Neural progenitor cell (in vitro differentiated cells): ENCODE results near the gene PLK2. TPM values are rescaled to one million over a fixed set of nuclear protein-coding genes. Genes with fewer than 3 reads are reported as not detected.

ENCODE experiments used
- DNase-seq: peaks from one replicate; pipeline ENCODE4 v3.0.0-alpha.2; 2016; ENCODE audit warnings: low spot score
- H2AFZ ChIP-seq: fragments of 200-600 bp; sonication (generic); replicated peaks from 2 replicates; pipeline ENCODE4 v1.6.1; 2016; ENCODE audit warnings: antibody characterized with exemption
- H3F3A ChIP-seq: fragments of 200-600 bp; sonication (generic); 2 replicates; pipeline ENCODE4 v1.6.1; 2016; ENCODE audit warnings: antibody characterized with exemption, low read depth
- H3K27ac ChIP-seq: fragments of 200-600 bp; sonication (generic); 2 replicates; pipeline ENCODE4 v1.5.1; 2016; ENCODE audit warnings: mild to moderate bottlenecking
- H3K27me3 ChIP-seq: fragments of 200-600 bp; sonication (generic); 2 replicates; pipeline ENCODE4 v1.6.1; 2016; ENCODE audit warnings: mild to moderate bottlenecking, moderate library complexity
- H3K36me3 ChIP-seq: fragments of 200-600 bp; sonication (generic); 2 replicates; pipeline ENCODE4 v1.5.1; 2016
- H3K4me1 ChIP-seq: fragments of 200-600 bp; sonication (generic); 2 replicates; pipeline ENCODE4 v1.6.1; 2016; ENCODE audit warnings: mixed run types
- H3K4me2 ChIP-seq: fragments of 200-600 bp; sonication (generic); 2 replicates; pipeline ENCODE4 v1.6.1; 2016
- H3K4me3 ChIP-seq: fragments of 200-600 bp; sonication (generic); 2 replicates; pipeline ENCODE4 v1.5.1; 2016
- H3K79me2 ChIP-seq: fragments of 200-600 bp; sonication (generic); 2 replicates; pipeline ENCODE4 v1.6.1; 2016; ENCODE audit warnings: low read depth
- H3K9ac ChIP-seq: fragments of 200-600 bp; sonication (generic); 2 replicates; pipeline ENCODE4 v1.6.1; 2016
- H3K9me3 ChIP-seq: fragments of 200-600 bp; sonication (generic); 2 replicates; pipeline ENCODE4 v1.5.1; 2016; ENCODE audit warnings: low read depth
- H4K20me1 ChIP-seq: fragments of 200-600 bp; sonication (generic); 2 replicates; pipeline ENCODE4 v1.6.1; 2016; ENCODE audit warnings: low read depth
- H3K27ac Mint-ChIP-seq: 3 replicates; pipeline ENCODE4 v1.8.0; 2021; ENCODE audit warnings: mixed read lengths
- H3K27me3 Mint-ChIP-seq: 2 replicates; pipeline ENCODE4 v1.8.0; 2022; ENCODE audit warnings: low read depth, mild to moderate bottlenecking, inconsistent platforms, moderate library complexity, mixed read lengths; ENCODE audit not compliant: insufficient read depth
- H3K36me3 Mint-ChIP-seq: 3 replicates; pipeline ENCODE4 v1.8.0; 2021; ENCODE audit warnings: mixed read lengths
- H3K4me1 Mint-ChIP-seq: 3 replicates; pipeline ENCODE4 v1.8.0; 2021; ENCODE audit warnings: mixed read lengths
- H3K4me3 Mint-ChIP-seq: 3 replicates; pipeline ENCODE4 v1.8.0; 2021; ENCODE audit warnings: mild to moderate bottlenecking, moderate library complexity, mixed read lengths
- H3K9me3 Mint-ChIP-seq: 3 replicates; pipeline ENCODE4 v1.8.0; 2020; ENCODE audit warnings: mixed read lengths
- CTCF ChIP-seq: fragments of 200-600 bp; sonication (generic); IDR thresholded peaks from 2 replicates; pipeline ENCODE4 v1.5.1; 2017; ENCODE audit warnings: antibody characterized with exemption, mild to moderate bottlenecking
- EZH2 ChIP-seq: fragments of 200-600 bp; sonication (generic); IDR thresholded peaks from 2 replicates; pipeline ENCODE4 v1.6.1; 2017; ENCODE audit warnings: antibody characterized with exemption, mild to moderate bottlenecking, moderate library complexity
- EZH2phosphoT487 ChIP-seq: fragments of 200-600 bp; sonication (generic); IDR thresholded peaks from 2 replicates; pipeline ENCODE4 v1.6.1; 2017; ENCODE audit warnings: antibody characterized with exemption
- total RNA-seq: library from RNA; depleted of rRNA; stranded (reverse); fragments of >200 nt; gene quantifications from 2 replicates; pipeline ENCODE4 v1.2.3, GENCODE V29; 2015; ENCODE audit warnings: low replicate concordance

Gene PLK2
- total RNA-seq, 1 donor from 2014 or later = 10.1 TPM

DNA sequence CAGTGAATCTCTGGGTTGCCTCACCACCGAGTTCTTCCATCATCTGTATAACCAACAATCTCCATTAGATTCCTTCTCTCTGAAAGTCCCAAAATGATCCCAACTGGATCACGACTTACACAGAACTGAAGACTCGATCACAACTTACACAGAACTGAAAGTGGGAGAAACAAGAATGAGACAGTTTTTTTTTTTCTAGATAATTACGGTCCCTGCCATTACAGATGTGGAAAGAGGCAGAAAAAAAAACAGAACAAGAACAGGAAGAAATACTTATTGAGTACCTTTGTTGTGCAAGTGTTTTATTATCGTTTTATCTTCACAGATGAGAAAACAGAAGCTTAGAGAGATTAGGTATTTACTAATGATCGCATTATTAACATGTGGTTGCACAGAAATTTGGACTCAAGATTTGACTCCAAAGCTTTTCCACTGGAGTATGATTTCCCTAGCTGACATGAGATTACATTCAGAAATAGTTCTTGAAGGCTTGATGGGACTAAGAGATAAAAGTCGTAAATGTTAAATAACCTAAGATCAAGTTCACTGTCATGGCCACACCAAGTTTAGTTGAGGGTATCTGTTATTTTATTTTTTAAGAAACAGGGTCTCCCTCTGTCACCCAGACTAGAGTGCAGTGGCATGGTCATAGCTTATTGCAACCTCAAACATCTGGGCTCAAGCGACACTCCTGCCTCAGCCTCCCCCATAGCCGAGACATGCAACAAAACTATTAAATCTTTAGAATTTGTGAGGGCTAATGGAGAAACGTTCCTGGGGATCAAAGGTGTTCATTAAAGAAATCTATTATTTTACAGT, 8.9 kb downstream of the PLK2 start:
- Histone ChIP-seq H3K4me1 (no peaks in the 10 kb centered on the region), H3K9ac (no peak overlapping the region), H4K20me1 (no peaks in the 10 kb centered on the region), H3K4me3 (no peak overlapping the region), H3K4me2 (no peak overlapping the region), H3K79me2 (no peaks in the 10 kb centered on the region), H3K27ac (no peak overlapping the region), H3K27me3 (no peaks in the 10 kb centered on the region), H3K36me3 (no peaks in the 10 kb centered on the region), H3F3A (no peaks in the 10 kb centered on the region), H2AFZ (no peak overlapping the region), H3K9me3 (no peaks in the 10 kb centered on the region)
- Mint-ChIP-seq H3K4me1 (no peaks in the 10 kb centered on the region), H3K27ac (no peak overlapping the region), H3K4me3 (no peak overlapping the region), H3K36me3 (peaks cover 19% of the 10 kb centered on the region), H3K9me3 (peaks cover 2% of the 10 kb centered on the region), H3K27me3 (peaks cover 2% of the 10 kb centered on the region)
- DNase-seq = no peak
- no peak for TF ChIP-seq CTCF
- no peak for TF ChIP-seq EZH2phosphoT487
- TF ChIP-seq EZH2 = no peak

DNA sequence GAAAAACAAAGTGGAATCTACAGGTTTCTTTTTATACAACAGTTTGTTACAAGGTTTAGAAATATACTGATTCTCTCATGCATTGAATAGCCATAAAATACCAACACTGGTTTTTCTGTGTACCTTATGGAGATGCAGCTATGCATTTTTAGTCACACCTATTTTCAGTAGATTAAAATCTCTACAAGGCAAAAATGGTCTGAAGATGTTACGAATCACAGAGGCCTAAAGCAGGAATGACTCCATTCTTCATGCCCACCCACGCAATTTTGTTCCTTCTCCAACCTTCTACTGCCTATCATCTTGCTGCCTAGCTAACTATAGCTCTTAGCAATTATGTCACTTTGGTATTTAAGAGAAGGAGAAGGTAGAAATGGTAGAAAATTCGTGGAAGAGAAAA, 9.9 kb downstream of the PLK2 start:
- Histone ChIP-seq H2AFZ (no peak overlapping the region), H3K9ac (no peak overlapping the region), H3K4me3 (no peak overlapping the region), H3K27me3 (no peaks in the 10 kb centered on the region), H3F3A (no peaks in the 10 kb centered on the region), H3K79me2 (no peaks in the 10 kb centered on the region), H3K4me1 (no peaks in the 10 kb centered on the region), H4K20me1 (no peaks in the 10 kb centered on the region), H3K9me3 (no peaks in the 10 kb centered on the region), H3K4me2 (no peak overlapping the region), H3K36me3 (no peaks in the 10 kb centered on the region), H3K27ac (no peak overlapping the region)
- no peak for DNase-seq
- Mint-ChIP-seq H3K9me3 (peaks cover 2% of the 10 kb centered on the region), H3K27me3 (peaks cover 2% of the 10 kb centered on the region), H3K4me1 (no peaks in the 10 kb centered on the region), H3K36me3 (peaks cover 13% of the 10 kb centered on the region), H3K27ac (no peak overlapping the region), H3K4me3 (no peak overlapping the region)
- no peak for TF ChIP-seq EZH2
- no peak for TF ChIP-seq EZH2phosphoT487
- TF ChIP-seq CTCF = no peak

GRCh38 chr5:58447226-58447625, 12.7 kb downstream of the PLK2 start:
- no peaks in the 10 kb centered on the region for H3K36me3 ChIP-seq
- H3K27me3 Mint-ChIP-seq = no peaks in the 10 kb centered on the region
- no peak for DNase-seq
- no peak overlapping the region for H3K4me2 ChIP-seq
- no peaks in the 10 kb centered on the region for H3K27me3 ChIP-seq
- H3K4me1 Mint-ChIP-seq = no peaks in the 10 kb centered on the region
- H3K27ac ChIP-seq = no peak overlapping the region
- no peaks in the 10 kb centered on the region for H3K9me3 ChIP-seq
- no peak overlapping the region for H3K9ac ChIP-seq
- peaks cover 2% of the 10 kb centered on the region for H3K9me3 Mint-ChIP-seq
- H4K20me1 ChIP-seq = no peaks in the 10 kb centered on the region
- no peak overlapping the region for H3K27ac Mint-ChIP-seq
- H3K4me1 ChIP-seq = no peaks in the 10 kb centered on the region
- H3F3A ChIP-seq = no peaks in the 10 kb centered on the region
- TF ChIP-seq EZH2phosphoT487 (no peak), CTCF (no peak), EZH2 (no peak)
- H3K4me3 ChIP-seq = no peak overlapping the region
- no peak overlapping the region for H3K4me3 Mint-ChIP-seq
- no peak overlapping the region for H2AFZ ChIP-seq
- H3K79me2 ChIP-seq = no peaks in the 10 kb centered on the region
- peaks cover 2% of the 10 kb centered on the region for H3K36me3 Mint-ChIP-seq
